Stimulated activated CD8-positive, alpha-beta memory T cell treated with anti-CD3 and anti-CD28 coated beads, Interleukin-4, amount 100 ng/mL, for 24 hours (primary cell): ENCODE measurements around the gene PDZD8.
"Not testable (repeated sequence)": the region's sequence is repeated elsewhere in the genome, so short reads cannot be mapped to it uniquely, and the experiment has no call there.

Experiments used
- DNase-seq: peaks from one replicate; pipeline ENCODE4 v3.0.0-alpha.2; 2020; ENCODE audit warnings: low read depth

PDZD8 gene

GRCh38 chr10:117294039-117294645 lies 81.1 kb downstream of the PDZD8 start:
- no peak for DNase-seq

- DNase-seq = not testable (repeated sequence)
These were observed 84.4 kb downstream of the PDZD8 start for GRCh38 chr10:117290872-117291271.

- no peak for DNase-seq
These were observed 90.3 kb downstream of the PDZD8 start for GRCh38 chr10:117284716-117285494.

GRCh38 chr10:117277675-117278074 lies 97.6 kb downstream of the PDZD8 start:
- DNase-seq = no peak

- no peak for DNase-seq
These were observed 100.1 kb downstream of the PDZD8 start for GRCh38 chr10:117275121-117275520.

- DNase-seq = no peak
These were observed 100.7 kb downstream of the PDZD8 start for GRCh38 chr10:117274509-117274908.

- no peak for DNase-seq
These were observed 101.3 kb downstream of the PDZD8 start for GRCh38 chr10:117273980-117274379.

GRCh38 chr10:117272195-117273076 lies 102.8 kb downstream of the PDZD8 start:
- no peak for DNase-seq

GRCh38 chr10:117271427-117271826 lies 103.8 kb downstream of the PDZD8 start:
- DNase-seq = no peak

- DNase-seq = no peak
These were observed 106.3 kb downstream of the PDZD8 start for GRCh38 chr10:117268907-117269306.

- no peak for DNase-seq
These were observed 107.0 kb downstream of the PDZD8 start for GRCh38 chr10:117268258-117268657.

- DNase-seq = no peak
These were observed 108.4 kb downstream of the PDZD8 start for GRCh38 chr10:117266812-117267211.

GRCh38 chr10:117266400-117266799 lies 108.8 kb downstream of the PDZD8 start:
- no peak for DNase-seq

GRCh38 chr10:117264782-117265181 lies 110.5 kb downstream of the PDZD8 start:
- no peak for DNase-seq

- DNase-seq = no peak
These were observed 112.3 kb downstream of the PDZD8 start for GRCh38 chr10:117262903-117263293.

- no peak for DNase-seq
These were observed 112.8 kb downstream of the PDZD8 start for GRCh38 chr10:117262291-117262902.

GRCh38 chr10:117261501-117261900 lies 113.7 kb downstream of the PDZD8 start:
- DNase-seq = no peak

GRCh38 chr10:117260084-117260483 lies 115.2 kb downstream of the PDZD8 start:
- DNase-seq = no peak

- no peak for DNase-seq
These were observed 116.0 kb downstream of the PDZD8 start for GRCh38 chr10:117259279-117259678.

- no peak for DNase-seq
These were observed 117.5 kb downstream of the PDZD8 start for GRCh38 chr10:117257721-117258120.

- DNase-seq = no peak
These were observed 118.3 kb downstream of the PDZD8 start for GRCh38 chr10:117256910-117257309.

GRCh38 chr10:117255835-117256460 lies 119.3 kb downstream of the PDZD8 start:
- DNase-seq = no peak
